Upper lobe of left lung (tissue), 6 donors: Measurements from ENCODE around the gene ASTN2. TPM values are rescaled to one million over a fixed set of nuclear protein-coding genes. Genes with fewer than 3 reads are reported as not detected.
"Not testable (repeated sequence)": the region's sequence is repeated elsewhere in the genome, so short reads cannot be mapped to it uniquely, and the experiment has no call there.

Experiments
- ATAC-seq, 2 donors: fragments of 200-7000 bp; cut with Tn5 transposase; one replicate each; pipeline ENCODE4 v1.9.1; 2022; ENCODE audit warnings: mild to moderate bottlenecking in 2 of 2, moderate library complexity in 2 of 2; ENCODE audit not compliant: low FRiP score in 2 of 2
- DNase-seq, 2 donors: peaks; one replicate each; pipeline ENCODE4 v3.0.0-alpha.2; 2019 to 2020
- H3K27ac ChIP-seq, 4 donors: fragments of 200-600 bp; sonication (generic); one replicate each; pipeline ENCODE4 v1.5.1; 2016 to 2019
- H3K27me3 ChIP-seq, 4 donors: fragments of 200-600 bp; sonication (generic); one replicate each; pipeline ENCODE4 v1.5.1; 2017 to 2019
- H3K36me3 ChIP-seq, 4 donors: fragments of 200-600 bp; sonication (generic); one replicate each; pipeline ENCODE4 v1.5.1; 2016 to 2019
- H3K4me1 ChIP-seq, 4 donors: fragments of 200-600 bp; sonication (generic); one replicate each; pipeline ENCODE4 v1.5.1; 2018 to 2019
- H3K4me3 ChIP-seq, 4 donors: fragments of 200-600 bp; sonication (generic); one replicate each; pipeline ENCODE4 v1.5.1; 2017 to 2019; ENCODE audit warnings: mild to moderate bottlenecking in 2 of 4, moderate library complexity in 1 of 4
- H3K9me3 ChIP-seq, 4 donors: fragments of 200-600 bp; sonication (generic); one replicate each; pipeline ENCODE4 v1.5.1; 2018 to 2019
- EP300 ChIP-seq, 4 donors: sonication (generic); formaldehyde crosslinking; IDR thresholded peaks; one replicate each; pipeline ENCODE4 v1.5.1; 2017; ENCODE audit warnings: antibody characterized with exemption in 4 of 4, control low read depth in 2 of 4
- POLR2A ChIP-seq, 4 donors: fragments of 450-650 bp; IDR thresholded peaks; one replicate each; pipeline ENCODE4 v1.5.1; 2016 to 2017; ENCODE audit warnings: antibody characterized with exemption in 4 of 4, mild to moderate bottlenecking in 2 of 4
- POLR2AphosphoS5 ChIP-seq, 2 donors: sonication (generic); formaldehyde crosslinking; IDR thresholded peaks; one replicate each; pipeline ENCODE4 v1.5.1; 2017; ENCODE audit warnings: antibody characterized with exemption in 2 of 2
- WGBS, 2 donors: methylation state at CpG; one replicate each; pipeline ENCODE4 v1.1.5; 2017 to 2018; 5-methylcytosine and 5-hydroxymethylcytosine counted together
- total RNA-seq, 6 donors: library from RNA; depleted of rRNA in 4 of 6; stranded (reverse); fragments of >200 nt in 4 of 6; gene quantifications; one replicate each; pipeline versions ENCODE4 v1.1.0 to v1.2.1, GENCODE V29; 2016 to 2021
- TF ChIP-seq, protein P1 (sequence below), 6 experiments: fragments of 450-650 bp in 4 of 6; fragments of 200-600 bp in 2 of 6; sonication (generic) in 2 of 6; IDR thresholded peaks; one replicate each; pipeline ENCODE4 v1.5.1; 2016 to 2019; ENCODE audit warnings: antibody characterized with exemption in 6 of 6
- donor health status: DM: no; HTN: no; CAD: no; lungs with moderate emphysema.
- donor health status: DM: no; HTN: yes; CAD: no; lungs with severe emphysema.

ASTN2 gene
- total RNA-seq, 6 donors from 2014 or later: 2.0 to 7.5 (median 3.4) TPM

GRCh38 chr9:116456490-116457088, 958.3 kb downstream of the ASTN2 start:
- ATAC-seq: no peak
- no peak for DNase-seq
- H3K27ac ChIP-seq: no peak overlapping the region
- TF ChIP-seq EP300 (IDR thresholded peaks at IDR 0.05): no peak
- no peaks in the 10 kb centered on the region for H3K36me3 ChIP-seq
- H3K4me1 ChIP-seq: no peaks in the 10 kb centered on the region
- 87 to 97% methylated on average over 2 of the region's 2 CpGs for WGBS, 2 donors
- peaks cover 0 to 8% (median 3%) of the 10 kb centered on the region in 4 donors for H3K9me3 ChIP-seq
- H3K4me3 ChIP-seq: no peak overlapping the region
- no peaks in the 10 kb centered on the region for H3K27me3 ChIP-seq

- not testable (repeated sequence) for H3K27me3 ChIP-seq, ATAC-seq, H3K9me3 ChIP-seq, H3K27ac ChIP-seq, H3K4me1 ChIP-seq, H3K4me3 ChIP-seq, DNase-seq, H3K36me3 ChIP-seq
- 96 to 97% methylated on average over 4 of the region's 4 CpGs for WGBS, 2 donors
Observed at GRCh38 chr9:116454539-116454938, 960.3 kb downstream of the ASTN2 start.

- H3K27me3 ChIP-seq: no peaks in the 10 kb centered on the region
- 86 to 95% methylated on average over 1 of the region's 1 CpG for WGBS, 2 donors
Observed at GRCh38 chr9:116453785-116454184, 961.1 kb downstream of the ASTN2 start.

GRCh38 chr9:116452634-116453033, 962.2 kb downstream of the ASTN2 start:
- H3K4me1 ChIP-seq: peaks cover 0 to 3% (median 0%) of the 10 kb centered on the region in 4 donors
- TF ChIP-seq EP300 (IDR thresholded peaks at IDR 0.05) (peak in 1 of 4 donors; percentile 33), POLR2AphosphoS5 (IDR thresholded peaks at IDR 0.05) (no peak)
- TF ChIP-seq, protein P1, sequence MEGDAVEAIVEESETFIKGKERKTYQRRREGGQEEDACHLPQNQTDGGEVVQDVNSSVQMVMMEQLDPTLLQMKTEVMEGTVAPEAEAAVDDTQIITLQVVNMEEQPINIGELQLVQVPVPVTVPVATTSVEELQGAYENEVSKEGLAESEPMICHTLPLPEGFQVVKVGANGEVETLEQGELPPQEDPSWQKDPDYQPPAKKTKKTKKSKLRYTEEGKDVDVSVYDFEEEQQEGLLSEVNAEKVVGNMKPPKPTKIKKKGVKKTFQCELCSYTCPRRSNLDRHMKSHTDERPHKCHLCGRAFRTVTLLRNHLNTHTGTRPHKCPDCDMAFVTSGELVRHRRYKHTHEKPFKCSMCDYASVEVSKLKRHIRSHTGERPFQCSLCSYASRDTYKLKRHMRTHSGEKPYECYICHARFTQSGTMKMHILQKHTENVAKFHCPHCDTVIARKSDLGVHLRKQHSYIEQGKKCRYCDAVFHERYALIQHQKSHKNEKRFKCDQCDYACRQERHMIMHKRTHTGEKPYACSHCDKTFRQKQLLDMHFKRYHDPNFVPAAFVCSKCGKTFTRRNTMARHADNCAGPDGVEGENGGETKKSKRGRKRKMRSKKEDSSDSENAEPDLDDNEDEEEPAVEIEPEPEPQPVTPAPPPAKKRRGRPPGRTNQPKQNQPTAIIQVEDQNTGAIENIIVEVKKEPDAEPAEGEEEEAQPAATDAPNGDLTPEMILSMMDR (IDR thresholded peaks at IDR 0.05): no peak
- H3K27me3 ChIP-seq: no peaks in the 10 kb centered on the region
- no peak overlapping the region for H3K27ac ChIP-seq
- peaks cover 0 to 8% (median 3%) of the 10 kb centered on the region in 4 donors for H3K9me3 ChIP-seq
- DNase-seq (no peak), ATAC-seq (no peak)
- no peaks in the 10 kb centered on the region for H3K36me3 ChIP-seq
- no peak overlapping the region for H3K4me3 ChIP-seq

More at GRCh38 chr9:116453785-116454184, 961.1 kb downstream of the ASTN2 start:
- no peak for DNase-seq
- TF ChIP-seq, protein P1 (IDR thresholded peaks at IDR 0.05): no peak
- TF ChIP-seq EP300 (IDR thresholded peaks at IDR 0.05) (no peak), POLR2A (IDR thresholded peaks at IDR 0.05) (no peak), POLR2AphosphoS5 (IDR thresholded peaks at IDR 0.05) (no peak)
- H3K4me1 ChIP-seq: peaks cover 0 to 3% (median 0%) of the 10 kb centered on the region in 4 donors
- no peak for ATAC-seq
- H3K4me3 ChIP-seq: no peak overlapping the region
- no peaks in the 10 kb centered on the region for H3K36me3 ChIP-seq
- H3K9me3 ChIP-seq: peaks cover 0 to 8% (median 3%) of the 10 kb centered on the region in 4 donors
- no peak overlapping the region for H3K27ac ChIP-seq

DNA sequence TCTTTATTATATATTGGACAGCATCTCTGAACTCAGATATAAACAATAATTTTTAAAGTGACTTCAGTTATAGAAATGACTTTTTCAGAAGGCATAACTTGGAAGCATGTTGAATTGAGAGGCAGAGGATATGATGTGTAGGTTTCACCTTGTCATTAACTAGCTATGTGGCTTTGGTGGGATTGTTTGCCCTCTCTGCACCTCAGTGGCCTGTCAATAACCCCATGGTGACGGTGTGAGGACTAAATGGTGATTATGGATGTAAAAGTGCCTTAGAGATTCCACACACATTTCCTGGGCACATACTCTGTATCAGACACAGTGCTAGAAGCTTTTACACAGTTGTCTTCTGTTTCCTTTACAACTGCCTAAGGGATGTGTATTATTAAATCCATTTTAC, 962.6 kb downstream of the ASTN2 start:
- 81 to 88% methylated on average over 1 of the region's 1 CpG for WGBS, 2 donors
- Histone ChIP-seq H3K4me1 (peaks cover 0 to 3% (median 0%) of the 10 kb centered on the region in 4 donors), H3K27ac (no peak overlapping the region), H3K9me3 (peaks cover 0 to 8% (median 3%) of the 10 kb centered on the region in 4 donors), H3K36me3 (no peaks in the 10 kb centered on the region), H3K4me3 (no peak overlapping the region), H3K27me3 (no peaks in the 10 kb centered on the region)
- no peak for DNase-seq
- no peak for ATAC-seq
- TF ChIP-seq EP300 (IDR thresholded peaks at IDR 0.05) (no peak), POLR2A (IDR thresholded peaks at IDR 0.05) (no peak), POLR2AphosphoS5 (IDR thresholded peaks at IDR 0.05) (no peak)
- TF ChIP-seq, protein P1 (IDR thresholded peaks at IDR 0.05): no peak

DNA sequence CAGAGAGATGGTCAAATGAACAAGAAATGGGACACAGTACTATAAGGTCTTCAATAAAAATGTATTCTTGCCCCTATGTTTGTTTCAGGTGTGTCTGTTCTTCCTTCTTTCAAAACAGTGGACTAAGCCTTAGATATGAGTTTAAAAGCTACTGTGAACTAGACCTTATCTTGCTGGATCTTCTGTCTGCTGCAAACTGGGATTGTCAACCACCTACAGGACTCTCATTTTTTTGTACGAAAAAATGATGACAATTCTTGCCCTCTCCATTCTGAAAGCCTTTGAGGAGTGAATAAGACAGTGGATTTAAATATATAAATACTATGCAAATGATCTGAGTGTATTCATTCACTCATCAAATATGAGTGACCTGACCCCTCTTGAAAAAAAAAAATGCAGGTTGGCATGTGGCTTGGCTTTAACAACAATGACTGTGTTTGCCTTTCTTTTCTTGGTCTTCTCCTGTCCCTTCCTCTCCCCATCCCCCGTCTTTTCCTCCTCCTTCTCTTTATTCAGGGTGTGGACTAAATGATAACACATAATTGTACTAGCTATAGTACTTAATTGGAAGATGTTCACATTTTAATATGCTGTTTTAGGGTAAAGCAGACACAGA, 963.2 kb downstream of the ASTN2 start:
- TF ChIP-seq, protein P1 (IDR thresholded peaks at IDR 0.05): no peak
- no peak for TF ChIP-seq POLR2A (IDR thresholded peaks at IDR 0.05)
- TF ChIP-seq EP300 (IDR thresholded peaks at IDR 0.05): no peak
- TF ChIP-seq POLR2AphosphoS5 (IDR thresholded peaks at IDR 0.05): no peak
- Histone ChIP-seq H3K27me3 (no peaks in the 10 kb centered on the region), H3K27ac (no peak overlapping the region), H3K9me3 (peaks cover 0 to 5% (median 2%) of the 10 kb centered on the region in 4 donors), H3K4me1 (peaks cover 0 to 3% (median 0%) of the 10 kb centered on the region in 4 donors), H3K36me3 (no peaks in the 10 kb centered on the region), H3K4me3 (no peak overlapping the region)
- 74 to 75% methylated on average over 2 of the region's 2 CpGs for WGBS, 2 donors
- ATAC-seq (no peak), DNase-seq (no peak)
